ENCODE results near the gene HPX. TPM values are rescaled to one million over a fixed set of nuclear protein-coding genes. Genes with fewer than 3 reads are reported as not detected.

Gene HPX
- total RNA-seq, 1 donor from 2014 or later: 0.56 TPM

DNA sequence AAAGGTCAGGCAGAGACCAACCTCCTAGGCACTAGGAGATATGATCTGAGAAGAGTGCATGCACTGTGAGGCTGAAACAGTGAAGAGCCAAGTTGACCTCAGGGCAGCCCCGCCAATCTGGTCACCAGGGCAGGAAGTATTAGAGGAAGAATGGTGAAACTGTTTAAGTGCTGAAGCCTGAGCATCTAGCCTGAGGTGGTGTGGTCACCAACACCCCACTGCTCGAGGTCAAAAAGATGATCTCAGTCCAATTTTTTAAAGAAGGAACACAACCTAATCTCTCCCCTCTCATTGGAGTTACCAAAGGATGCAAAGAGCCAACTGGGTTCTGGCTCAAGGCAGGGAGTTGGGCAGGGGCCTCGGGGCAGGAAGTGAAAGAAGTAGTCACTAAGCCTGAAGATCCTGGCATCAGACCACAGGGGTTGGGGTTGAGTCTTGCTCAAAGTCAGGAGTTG is 25.9 kb downstream of the HPX start:
- Histone ChIP-seq H3K27ac (no peak overlapping the region), H3F3A (ENCODE audit: low read depth) (no peaks in the 10 kb centered on the region), H3K4me1 (peaks cover 7% of the 10 kb centered on the region), H2AFZ (replicated peaks) (no peak overlapping the region), H4K20me1 (ENCODE audit: low read depth) (peaks cover 16% of the 10 kb centered on the region), H3K27me3 (peaks cover 7% of the 10 kb centered on the region), H3K36me3 (no peaks in the 10 kb centered on the region), H3K79me2 (ENCODE audit: low read depth) (peaks cover 15% of the 10 kb centered on the region), H3K9me3 (ENCODE audit: low read depth) (no peaks in the 10 kb centered on the region), H3K9ac (no peak overlapping the region), H3K4me2 (no peak overlapping the region), H3K4me3 (no peak overlapping the region)
- TF ChIP-seq CTCF (IDR thresholded peaks at IDR 0.05) (no peak), EZH2 (IDR thresholded peaks at IDR 0.05) (no peak), EZH2phosphoT487 (IDR thresholded peaks at IDR 0.05) (no peak)
- DNase-seq (ENCODE audit: low spot score): no peak
- peaks cover 4% of the 10 kb centered on the region for H3K4me1 Mint-ChIP-seq
- no peak overlapping the region for H3K4me3 Mint-ChIP-seq
- no peaks in the 10 kb centered on the region for H3K9me3 Mint-ChIP-seq
- H3K27ac Mint-ChIP-seq: no peak overlapping the region
- no peaks in the 10 kb centered on the region for H3K27me3 Mint-ChIP-seq (ENCODE audit: insufficient read depth, low read depth)
- peaks cover 4% of the 10 kb centered on the region for H3K36me3 Mint-ChIP-seq

DNA sequence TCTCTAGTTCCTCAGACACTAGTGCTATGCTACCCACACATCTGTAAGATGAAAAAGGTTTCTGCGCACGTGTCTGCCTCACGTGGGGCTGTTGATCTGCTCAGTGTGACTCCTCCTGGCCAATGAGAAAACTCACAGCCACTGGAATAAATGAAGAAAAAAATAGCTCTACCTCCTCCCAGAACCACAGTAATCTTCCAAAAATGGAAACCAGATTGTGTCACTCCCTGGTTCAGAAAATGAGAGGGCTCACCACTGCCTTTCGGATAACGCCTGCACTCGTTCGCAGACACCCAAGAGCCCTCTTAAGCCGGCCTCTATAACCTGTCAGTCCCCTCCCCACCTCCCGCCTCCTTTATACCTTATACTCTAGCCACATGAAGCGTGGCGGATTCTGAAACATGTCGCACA is 27.0 kb downstream of the HPX start:
- Histone ChIP-seq H3K9me3 (ENCODE audit: low read depth) (no peaks in the 10 kb centered on the region), H3K9ac (no peak overlapping the region), H3K27me3 (no peaks in the 10 kb centered on the region), H4K20me1 (ENCODE audit: low read depth) (peaks cover 16% of the 10 kb centered on the region), H3K36me3 (no peaks in the 10 kb centered on the region), H3K4me1 (peaks cover 4% of the 10 kb centered on the region), H3K27ac (no peak overlapping the region), H3K79me2 (ENCODE audit: low read depth) (peaks cover 15% of the 10 kb centered on the region), H3F3A (ENCODE audit: low read depth) (no peaks in the 10 kb centered on the region), H3K4me2 (no peak overlapping the region), H2AFZ (replicated peaks) (no peak overlapping the region), H3K4me3 (no peak overlapping the region)
- no peaks in the 10 kb centered on the region for H3K9me3 Mint-ChIP-seq
- no peak for DNase-seq (ENCODE audit: low spot score)
- no peak overlapping the region for H3K27ac Mint-ChIP-seq
- H3K36me3 Mint-ChIP-seq: peaks cover 8% of the 10 kb centered on the region
- H3K4me1 Mint-ChIP-seq: no peaks in the 10 kb centered on the region
- TF ChIP-seq EZH2phosphoT487 (IDR thresholded peaks at IDR 0.05): no peak
- no peak for TF ChIP-seq EZH2 (IDR thresholded peaks at IDR 0.05)
- no peak for TF ChIP-seq CTCF (IDR thresholded peaks at IDR 0.05)
- no peak overlapping the region for H3K4me3 Mint-ChIP-seq
- no peaks in the 10 kb centered on the region for H3K27me3 Mint-ChIP-seq (ENCODE audit: insufficient read depth, low read depth)

DNA sequence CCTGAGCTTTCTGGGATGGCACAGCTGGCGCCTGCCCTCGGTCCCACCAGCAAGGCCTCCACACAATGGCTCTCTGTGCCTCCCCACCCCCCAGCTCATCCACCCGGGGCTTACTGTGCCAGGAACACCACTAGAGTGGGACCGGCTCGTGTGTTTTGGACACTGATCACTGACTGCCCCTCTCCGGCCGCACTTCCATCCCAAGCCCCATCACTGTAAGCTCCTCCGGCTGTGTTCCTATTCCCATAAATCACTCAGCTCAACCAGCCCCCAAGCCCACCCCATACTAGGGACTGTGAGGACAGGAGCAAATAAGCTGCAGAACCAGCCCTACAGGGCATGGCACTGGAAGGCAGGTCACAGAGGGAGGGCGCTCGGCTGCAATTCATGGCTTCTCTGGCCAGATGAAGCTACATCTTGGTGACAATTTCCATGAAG is 29.2 kb downstream of the HPX start:
- Mint-ChIP-seq H3K4me1 (peaks cover 6% of the 10 kb centered on the region), H3K27me3 (ENCODE audit: insufficient read depth, low read depth) (no peaks in the 10 kb centered on the region), H3K9me3 (no peaks in the 10 kb centered on the region), H3K27ac (no peak overlapping the region), H3K4me3 (no peak overlapping the region), H3K36me3 (peaks cover 12% of the 10 kb centered on the region)
- H3K79me2 ChIP-seq (ENCODE audit: low read depth): no peaks in the 10 kb centered on the region
- no peak overlapping the region for H2AFZ ChIP-seq (replicated peaks)
- no peak overlapping the region for H3K27ac ChIP-seq
- DNase-seq (ENCODE audit: low spot score): no peak
- no peak overlapping the region for H3K4me3 ChIP-seq
- peaks cover 4% of the 10 kb centered on the region for H4K20me1 ChIP-seq (ENCODE audit: low read depth)
- no peaks in the 10 kb centered on the region for H3K27me3 ChIP-seq
- H3K9me3 ChIP-seq (ENCODE audit: low read depth): no peaks in the 10 kb centered on the region
- no peaks in the 10 kb centered on the region for H3F3A ChIP-seq (ENCODE audit: low read depth)
- no peaks in the 10 kb centered on the region for H3K4me1 ChIP-seq
- no peak overlapping the region for H3K4me2 ChIP-seq
- no peak for TF ChIP-seq EZH2phosphoT487 (IDR thresholded peaks at IDR 0.05)
- no peak for TF ChIP-seq EZH2 (IDR thresholded peaks at IDR 0.05)
- no peak for TF ChIP-seq CTCF (IDR thresholded peaks at IDR 0.05)
- no peak overlapping the region for H3K9ac ChIP-seq
- H3K36me3 ChIP-seq: no peaks in the 10 kb centered on the region

Measured in neural progenitor cell (in vitro differentiated cells).